Right forelimb (tissue), 1 donor: ENCODE measurements around the gene ARL5C.

Experiments
- DNase-seq: peaks from one replicate; pipeline ENCODE4 v3.0.0-alpha.2; 2018

Gene ARL5C

GRCh38 chr17:39166437-39167335 lies 725 bp upstream of the ARL5C start:
- DNase-seq: no peak

GRCh38 chr17:39165178-39165840 lies 652 bp downstream of the ARL5C start:
- DNase-seq: no peak

- peak; percentile 88 for DNase-seq
Measured at GRCh38 chr17:39164675-39165143, 1.3 kb downstream of the ARL5C start.

GRCh38 chr17:39161962-39162361 lies 4.0 kb downstream of the ARL5C start:
- no peak for DNase-seq

GRCh38 chr17:39158623-39159022 lies 7.3 kb downstream of the ARL5C start:
- no peak for DNase-seq

GRCh38 chr17:39156491-39156890 lies 9.5 kb downstream of the ARL5C start:
- no peak for DNase-seq

GRCh38 chr17:39155654-39156053 lies 10.3 kb downstream of the ARL5C start:
- DNase-seq: no peak

GRCh38 chr17:39153599-39154051 lies 12.3 kb downstream of the ARL5C start:
- peak; percentile 98 for DNase-seq

GRCh38 chr17:39151943-39152818 lies 13.8 kb downstream of the ARL5C start:
- no peak for DNase-seq

GRCh38 chr17:39151150-39151942 lies 14.6 kb downstream of the ARL5C start, which contains the start of gene PLXDC1:
Gene PLXDC1 (minus strand): TSS chr17:39151637. CDS start chr17:39151437, 200 bp downstream.
- peak; percentile 58 for DNase-seq

- DNase-seq: no peak
Measured at GRCh38 chr17:39150795-39151149, 15.2 kb downstream of the ARL5C start.

- no peak for DNase-seq
Measured at GRCh38 chr17:39150104-39150634, 15.8 kb downstream of the ARL5C start.

- DNase-seq: no peak
Measured at GRCh38 chr17:39147221-39148185, 18.5 kb downstream of the ARL5C start.

GRCh38 chr17:39146273-39146672 lies 19.7 kb downstream of the ARL5C start:
- DNase-seq: no peak

- DNase-seq: no peak
Measured at GRCh38 chr17:39145143-39145542, 20.8 kb downstream of the ARL5C start.

- DNase-seq: peak; percentile 95
Measured at GRCh38 chr17:39144416-39144840, 21.5 kb downstream of the ARL5C start.

- DNase-seq: peak; percentile 86
Measured at GRCh38 chr17:39143552-39144093, 22.3 kb downstream of the ARL5C start.

- DNase-seq: no peak
Measured at GRCh38 chr17:39141915-39142664, 23.9 kb downstream of the ARL5C start.

- no peak for DNase-seq
Measured at GRCh38 chr17:39141294-39141693, 24.7 kb downstream of the ARL5C start.
